Measurements from ENCODE around the gene PPTC7.
"Not testable (repeated sequence)": the region's sequence is repeated elsewhere in the genome, so short reads cannot be mapped to it uniquely, and the experiment has no call there.

The PPTC7 gene

DNA sequence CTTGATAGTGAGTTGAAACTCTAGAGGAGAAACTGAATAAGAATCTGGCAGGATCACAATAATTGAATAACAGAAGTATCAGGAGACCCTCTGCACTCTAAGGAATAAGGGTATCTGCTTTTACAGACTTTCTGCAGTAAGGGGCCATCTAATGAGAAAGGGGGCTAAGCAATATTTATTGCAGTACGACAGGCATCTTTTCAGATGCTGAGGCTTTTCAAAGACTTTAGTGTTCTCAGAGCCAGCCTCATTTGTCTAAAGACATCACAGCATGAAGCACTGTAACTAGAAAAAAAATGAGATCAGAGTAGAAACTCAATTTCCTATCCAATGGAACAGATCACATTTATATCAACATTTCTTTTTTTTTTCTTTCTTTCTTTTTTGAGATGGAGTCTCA is 22.2 kb downstream of the PPTC7 start:
- no peak for DNase-seq

DNA sequence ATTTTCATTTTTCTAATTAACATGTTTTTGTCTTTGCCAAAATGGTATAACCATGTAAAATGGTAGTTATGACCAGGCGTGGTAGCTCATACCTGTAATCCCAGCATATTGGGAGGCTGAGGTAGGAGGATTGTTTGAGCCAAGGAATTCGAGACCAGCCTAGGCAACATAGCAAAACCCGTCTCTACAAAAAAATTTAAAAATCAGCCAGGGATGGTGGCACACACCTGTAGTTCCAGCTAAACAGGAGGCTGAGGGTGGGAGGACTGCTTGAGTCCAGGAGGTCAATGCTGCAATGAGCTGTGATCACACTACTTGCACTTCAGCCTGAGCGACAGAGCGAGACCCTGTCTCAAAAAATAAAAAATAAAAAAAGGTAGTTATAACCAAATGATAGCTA is 23.1 kb downstream of the PPTC7 start:
- no peak for DNase-seq

DNA sequence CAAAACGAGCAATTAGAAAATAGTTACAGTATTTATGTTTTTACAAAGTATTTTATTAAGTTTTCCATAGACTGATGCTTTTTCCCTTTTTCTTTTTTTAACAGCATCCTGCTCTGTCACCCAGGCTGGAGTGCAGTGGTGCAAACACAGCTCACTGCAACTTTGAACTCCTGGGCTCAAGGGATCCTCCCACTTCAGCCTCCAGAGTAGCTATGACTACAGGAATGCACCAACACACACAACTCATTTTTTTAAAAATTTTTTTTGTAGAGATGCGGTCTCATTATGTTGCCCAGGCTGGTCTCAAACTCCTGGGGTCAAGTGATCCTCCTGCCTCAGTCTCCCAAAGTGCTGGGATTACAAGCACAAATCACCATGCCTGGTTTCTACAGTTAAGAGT is 24.2 kb downstream of the PPTC7 start:
- DNase-seq, result not testable (repeated sequence)

- no peak for DNase-seq
Observed at GRCh38 chr12:110557300-110557699, 25.8 kb downstream of the PPTC7 start.

DNA sequence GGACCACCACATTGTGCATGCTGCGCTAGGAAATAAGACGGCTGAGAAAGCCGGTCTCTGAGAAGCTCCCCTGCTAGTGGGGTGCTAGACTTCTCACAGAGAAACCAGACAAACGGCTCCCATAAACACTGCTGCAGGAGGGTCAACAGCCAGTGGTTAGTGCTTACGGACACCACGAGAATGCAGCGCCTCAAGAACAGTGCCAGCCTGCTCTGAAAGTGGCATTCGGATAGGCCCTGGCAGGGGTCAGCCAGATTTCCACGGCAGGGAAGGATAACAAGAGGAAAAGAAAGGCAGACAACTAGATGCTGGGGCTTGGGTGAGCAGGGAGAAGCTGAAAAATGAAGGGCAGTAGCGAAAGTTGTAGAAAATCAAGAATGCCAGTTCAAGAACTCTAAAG is 26.4 kb downstream of the PPTC7 start:
- no peak for DNase-seq

GRCh38 chr12:110555577-110556406 is 27.3 kb downstream of the PPTC7 start:
- DNase-seq, result no peak

DNA sequence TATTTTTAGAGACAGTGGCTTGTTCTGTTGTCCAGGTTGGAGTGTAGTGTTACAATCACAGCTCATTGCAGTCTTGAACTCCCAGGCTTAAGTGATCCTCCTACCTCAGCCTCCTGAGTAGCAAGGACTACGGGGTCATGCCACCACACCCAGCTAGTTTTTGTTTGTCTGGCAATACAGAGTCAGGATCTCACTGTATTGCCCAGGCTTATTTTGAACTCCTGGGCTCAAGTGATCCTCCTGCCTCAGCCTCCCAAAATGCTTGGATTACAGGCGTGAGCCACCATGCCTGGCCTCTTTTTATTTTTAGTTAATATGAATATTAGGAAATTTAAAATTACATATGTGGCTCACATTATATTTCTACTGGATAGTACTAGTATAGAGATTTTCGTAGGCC is 28.9 kb downstream of the PPTC7 start:
- no peak for DNase-seq

DNA sequence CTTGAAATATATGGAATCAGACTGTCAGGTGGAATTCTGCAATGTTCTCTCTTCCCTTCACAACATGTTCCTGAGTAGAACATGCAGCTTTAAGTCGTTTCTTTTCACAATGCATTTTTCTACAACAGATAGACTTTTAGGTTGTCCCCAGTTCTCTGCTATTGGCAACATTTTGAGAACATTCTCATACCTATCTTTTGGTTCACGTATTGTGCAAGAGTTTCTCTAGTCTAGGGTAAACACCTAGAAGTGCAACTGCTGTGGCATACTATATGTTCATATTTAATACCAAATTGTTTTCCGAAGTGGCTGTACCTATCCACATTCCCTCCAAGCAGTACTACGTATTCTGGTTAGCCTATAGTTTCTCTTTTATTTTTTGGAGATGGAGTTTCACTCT is 32.1 kb downstream of the PPTC7 start:
- no peak for DNase-seq

- no peak for DNase-seq
Observed at GRCh38 chr12:110549716-110550115, 33.4 kb downstream of the PPTC7 start.

GRCh38 chr12:110548678-110549077 is 34.4 kb downstream of the PPTC7 start:
- DNase-seq, result no peak

DNA sequence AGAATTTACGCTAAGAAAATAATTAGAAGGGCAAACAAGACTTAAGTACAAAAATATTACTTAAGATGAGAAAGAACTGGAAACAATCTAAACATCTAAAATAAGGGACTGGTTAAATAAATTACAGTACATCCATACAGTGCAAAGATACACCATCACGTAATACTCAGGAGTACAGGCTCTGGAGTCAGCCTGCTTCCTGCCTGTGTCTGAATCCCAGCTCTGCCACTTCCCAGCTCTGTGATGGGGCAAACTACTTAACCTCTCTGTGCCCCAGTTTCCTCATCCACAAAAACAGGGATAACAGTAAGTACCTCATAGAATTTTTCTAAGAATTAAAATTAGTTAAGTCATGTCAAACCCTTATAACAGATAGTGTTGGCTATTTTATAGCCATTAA is 36.0 kb downstream of the PPTC7 start:
- no peak for DNase-seq

DNA sequence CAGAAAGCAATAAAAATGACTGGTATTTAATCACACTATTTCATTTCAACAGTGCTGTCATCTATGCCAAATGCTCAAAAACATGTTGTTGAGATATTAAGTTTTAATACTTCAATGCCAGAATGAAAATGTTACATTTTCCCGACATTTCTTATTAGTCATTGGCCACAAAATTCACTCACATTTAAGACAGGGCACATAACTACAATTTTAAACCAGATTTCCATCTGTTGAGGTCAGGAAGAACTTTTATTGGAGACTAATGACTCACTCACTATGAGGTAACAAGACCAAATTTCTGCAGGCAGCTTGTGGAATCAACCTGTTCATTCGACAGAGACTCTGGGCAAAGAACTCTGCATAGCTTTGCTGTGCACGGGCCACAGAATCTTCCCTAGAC is 36.8 kb downstream of the PPTC7 start:
- DNase-seq, result no peak

DNA sequence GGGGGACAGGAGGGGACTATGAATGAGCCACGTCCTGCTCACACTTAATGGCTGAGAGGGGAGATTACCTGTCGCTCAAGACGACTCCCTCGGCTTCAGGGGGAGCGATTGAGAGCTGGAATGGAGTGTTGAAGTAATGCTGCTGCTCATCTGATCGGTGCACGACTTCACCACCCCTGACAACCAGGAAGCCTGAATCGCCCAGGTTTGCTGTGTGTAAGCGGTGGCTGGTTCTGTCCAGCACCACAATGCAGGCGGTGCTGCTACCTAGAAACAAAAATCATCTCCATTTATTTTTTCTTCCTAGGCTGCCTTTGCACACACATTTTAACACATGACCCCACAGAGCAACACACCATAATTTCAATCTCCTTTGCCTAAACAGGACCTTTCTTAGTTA is 37.3 kb downstream of the PPTC7 start:
- no peak for DNase-seq

- DNase-seq, result not testable (repeated sequence)
Observed at GRCh38 chr12:110545259-110545658, 37.9 kb downstream of the PPTC7 start.

- DNase-seq, result no peak
Observed at GRCh38 chr12:110543965-110544364, 39.2 kb downstream of the PPTC7 start.

DNA sequence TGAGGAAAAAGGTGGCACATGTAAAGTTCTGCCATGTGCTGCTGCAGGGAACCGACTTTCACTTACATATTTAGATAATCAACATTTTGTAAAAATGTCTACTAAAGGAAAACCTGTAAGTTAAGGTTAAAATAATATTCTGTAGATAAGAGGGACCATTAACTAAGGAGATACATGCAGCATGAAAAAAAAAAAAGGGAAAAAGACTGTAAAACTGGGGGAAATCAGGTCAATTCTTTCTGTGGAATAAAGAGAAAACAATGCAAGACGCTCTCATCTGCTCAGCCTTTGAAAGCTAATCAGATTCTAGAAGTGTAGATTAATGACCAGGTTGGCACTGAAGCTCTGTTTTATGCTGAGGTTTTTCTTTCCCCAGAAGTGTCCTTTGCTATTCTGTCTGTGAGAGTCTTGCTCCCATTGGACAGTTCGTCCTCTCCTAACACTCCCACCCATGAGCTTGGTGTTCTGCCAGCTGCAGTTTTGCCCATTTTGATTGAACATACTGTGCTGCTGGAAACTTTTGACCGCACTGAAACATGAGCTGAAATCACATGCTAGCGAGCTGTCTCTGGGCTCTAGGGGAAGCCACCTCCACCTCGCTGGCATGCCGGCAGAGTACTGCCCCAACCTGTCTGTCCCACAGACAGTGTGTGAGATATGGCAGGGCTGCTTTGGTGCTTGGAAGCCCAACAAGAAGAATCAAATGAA is 39.7 kb downstream of the PPTC7 start:
- DNase-seq, result no peak

DNA sequence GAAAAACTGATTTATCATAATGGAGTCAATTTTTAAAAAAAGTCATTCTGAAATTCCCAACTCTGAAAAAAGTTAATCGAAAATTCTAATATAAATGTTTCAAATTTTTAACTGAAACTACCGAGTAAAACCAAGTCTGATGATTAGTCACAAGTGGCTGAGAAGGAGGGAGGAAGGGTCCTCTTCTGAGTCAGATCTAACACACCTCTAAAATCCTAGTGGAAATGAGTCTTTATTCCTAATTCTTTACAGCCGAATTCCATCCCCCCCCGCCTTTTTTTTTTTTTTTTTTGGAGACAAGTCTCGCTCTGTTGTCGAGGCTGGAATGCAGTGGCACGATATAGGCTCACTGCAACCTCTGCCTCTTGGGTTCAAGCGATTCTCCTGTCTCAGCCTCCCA is 43.1 kb downstream of the PPTC7 start:
- DNase-seq, result no peak

GRCh38 chr12:110538869-110539622 is 44.1 kb downstream of the PPTC7 start:
- no peak for DNase-seq

DNA sequence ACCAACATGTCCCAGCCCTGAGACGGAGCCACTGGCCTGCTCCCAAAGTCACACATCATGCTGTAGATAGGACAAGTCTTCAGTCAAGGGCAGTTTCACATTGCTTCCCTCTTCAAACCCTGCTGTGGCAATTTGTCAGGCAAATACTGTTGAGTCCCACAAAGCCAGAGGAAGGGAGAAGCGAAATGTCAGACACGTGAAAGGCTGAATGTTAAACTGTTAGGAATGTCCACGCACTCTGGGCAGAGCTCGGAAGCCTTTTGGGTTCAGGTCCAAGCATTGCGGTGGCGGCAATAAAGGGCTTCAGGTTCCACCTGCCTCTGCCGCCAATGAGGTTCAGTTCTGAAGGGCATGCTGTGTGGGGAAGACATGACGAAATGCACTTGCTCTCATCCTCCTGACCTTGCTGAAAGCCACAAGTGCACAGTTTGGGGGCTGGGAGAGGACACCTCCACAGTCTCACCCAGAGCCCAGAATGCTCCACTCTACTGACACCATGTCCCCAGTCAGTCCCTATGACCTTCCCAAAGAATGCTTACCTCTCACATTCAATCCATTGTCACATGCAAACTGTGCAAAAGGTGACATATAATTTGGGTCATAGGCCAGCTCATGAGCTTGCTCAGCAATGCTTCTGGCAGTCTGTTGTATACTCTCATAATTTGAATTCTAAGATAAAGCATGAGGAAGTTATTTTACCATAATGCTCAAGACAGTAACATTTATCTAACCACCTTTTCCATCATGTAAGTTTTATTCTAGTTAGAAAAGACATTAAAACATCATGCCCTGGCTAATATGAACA is 45.3 kb downstream of the PPTC7 start:
- no peak for DNase-seq

- DNase-seq, result no peak
Observed at GRCh38 chr12:110536834-110537604, 46.1 kb downstream of the PPTC7 start.

- DNase-seq, result no peak
Observed at GRCh38 chr12:110534811-110535210, 48.3 kb downstream of the PPTC7 start.

DNA sequence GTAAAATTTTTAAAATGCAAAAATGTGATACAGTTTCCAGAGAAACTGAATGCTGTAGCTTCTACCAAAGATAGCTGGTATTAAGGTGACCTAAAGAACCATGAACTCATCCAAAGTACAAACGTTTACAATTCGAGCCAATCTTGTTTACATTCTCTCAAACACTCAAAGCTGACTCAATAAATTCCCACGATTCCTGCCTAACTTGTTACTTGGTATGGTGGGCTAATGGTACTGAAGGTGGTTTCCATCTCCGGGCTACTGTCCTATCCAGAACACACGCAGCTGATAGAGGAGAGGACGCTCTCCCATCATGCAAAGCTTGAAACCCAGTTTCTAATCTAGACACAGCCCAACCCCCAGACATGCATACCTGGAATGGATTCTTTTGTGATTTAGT is 49.5 kb downstream of the PPTC7 start:
- DNase-seq, result no peak

Measured in activated CD4-positive, CD25-positive, alpha-beta regulatory T cell treated with anti-CD3 and anti-CD28 coated beads, Interleukin-2, amount 50 U/mL, for 72 hours (primary cell).